HepG2 (cell line): ENCODE data around the gene MEX3D. TPM values are rescaled to one million over a fixed set of nuclear protein-coding genes. Genes with fewer than 3 reads are reported as not detected.

Experiments
- EED ChIP-seq: sonication (generic); formaldehyde crosslinking; IDR thresholded peaks from 2 replicates; pipeline ENCODE4 v1.5.0; 2020; ENCODE audit warnings: mild to moderate bottlenecking, missing genetic modification reagents
- FIP1L1 ChIP-seq: fragments of 200-400 bp; formaldehyde crosslinking; IDR thresholded peaks from 2 replicates; pipeline ENCODE4 v1.6.1; 2018; ENCODE audit warnings: low read depth, mild to moderate bottlenecking, low read length, moderate library complexity, borderline replicate concordance; ENCODE audit not compliant: insufficient read depth
- GFI1 ChIP-seq: sonication (generic); formaldehyde crosslinking; IDR thresholded peaks from 2 replicates; pipeline ENCODE4 v1.5.0; 2020; ENCODE audit warnings: missing genetic modification reagents, mild to moderate bottlenecking, borderline replicate concordance
- HOXA5 ChIP-seq: sonication (generic); formaldehyde crosslinking; IDR thresholded peaks from 2 replicates; pipeline ENCODE4 v1.4.0; 2020; ENCODE audit warnings: missing genetic modification reagents
- MAZ ChIP-seq, 2 experiments: sonication (generic) in 1 of 2; formaldehyde crosslinking in 1 of 2; IDR thresholded peaks; 2 replicates each; pipeline versions ENCODE4 v1.5.0 to v1.6.1; 2012 to 2020; ENCODE audit warnings: low read depth in 2 of 2, mild to moderate bottlenecking in 2 of 2, borderline replicate concordance in 1 of 2, improper control_type of control experiment in 1 of 2, low read length in 1 of 2, missing genetic modification reagents in 1 of 2, moderate library complexity in 1 of 2
- MXI1 ChIP-seq: IDR thresholded peaks from 3 replicates; pipeline ENCODE4 v1.6.1; 2012; ENCODE audit warnings: low read depth, low read length, inconsistent platforms, borderline replicate concordance
- PITX1 ChIP-seq: sonication (generic); formaldehyde crosslinking; IDR thresholded peaks from 2 replicates; pipeline ENCODE4 v1.5.1; 2020; ENCODE audit warnings: mild to moderate bottlenecking, missing genetic modification reagents
- POLR2AphosphoS5 ChIP-seq: IDR thresholded peaks from 2 replicates; pipeline ENCODE4 v1.6.1; 2012; ENCODE audit warnings: low read depth, low read length
- RAD21 ChIP-seq: fragments of 450-650 bp; formaldehyde crosslinking; IDR thresholded peaks from 2 replicates; pipeline ENCODE4 v1.5.0; 2020; ENCODE audit warnings: mild to moderate bottlenecking
- RELA ChIP-seq: sonication (generic); formaldehyde crosslinking; IDR thresholded peaks from 2 replicates; pipeline ENCODE4 v1.4.0; 2020; ENCODE audit warnings: missing genetic modification reagents
- SYNCRIP ChIP-seq: fragments of 200-400 bp; formaldehyde crosslinking; IDR thresholded peaks from 2 replicates; pipeline ENCODE4 v1.6.1; 2018; ENCODE audit warnings: mild to moderate bottlenecking, low read depth, low read length; ENCODE audit not compliant: insufficient read depth
- TGIF2 ChIP-seq: IDR thresholded peaks from 2 replicates; pipeline ENCODE4 v1.6.1; 2016; ENCODE audit warnings: control low read depth, missing compliant biosample characterization
- ZNF207 ChIP-seq: fragments of 450-650 bp; IDR thresholded peaks from 2 replicates; pipeline ENCODE4 v1.6.1; 2016; ENCODE audit warnings: antibody characterized with exemption, borderline replicate concordance
- ZNF264 ChIP-seq: sonication (generic); formaldehyde crosslinking; IDR thresholded peaks from 2 replicates; pipeline ENCODE4 v1.4.0; 2020; ENCODE audit warnings: missing genetic modification reagents
- ZNF317 ChIP-seq: sonication (generic); formaldehyde crosslinking; IDR thresholded peaks from 2 replicates; pipeline ENCODE4 v1.5.0; 2020; ENCODE audit warnings: mild to moderate bottlenecking, missing genetic modification reagents
- ZNF616 ChIP-seq: sonication (generic); formaldehyde crosslinking; IDR thresholded peaks from 2 replicates; pipeline ENCODE4 v1.5.0; 2020; ENCODE audit warnings: low read depth, mild to moderate bottlenecking, missing genetic modification reagents
- ZNF83 ChIP-seq: sonication (generic); formaldehyde crosslinking; IDR thresholded peaks from 2 replicates; pipeline ENCODE4 v1.4.0; 2020; ENCODE audit warnings: missing genetic modification reagents, mild to moderate bottlenecking, borderline replicate concordance
- ZSCAN22 ChIP-seq: sonication (generic); formaldehyde crosslinking; IDR thresholded peaks from 2 replicates; pipeline ENCODE4 v1.4.0; 2020; ENCODE audit warnings: mild to moderate bottlenecking, missing genetic modification reagents
- polyA plus RNA-seq, 8 experiments: library from polyadenylated mRNA; depleted of rRNA in 3 of 8; stranded (reverse) in 7 of 8; unstranded in 1 of 8; fragments of >200 nt; fragmentation: Illumina TruSeq in 4 of 8; extraction: Trizol in 4 of 8; gene quantifications; 2 replicates each; pipeline versions ENCODE4 v1.2.1 to v1.2.3, GENCODE V29; 2011 to 2016; ENCODE audit warnings: low read depth in 4 of 8, missing spikeins in 1 of 8, mixed read lengths in 1 of 8; ENCODE audit not compliant: insufficient read depth in 1 of 8
- total RNA-seq, 5 experiments: library from RNA; depleted of rRNA; stranded (reverse); fragments of >200 nt; fragmentation: Illumina TruSeq; extraction: Trizol; gene quantifications; 2 replicates each; pipeline ENCODE4 v1.2.3, GENCODE V29; 2016; ENCODE audit warnings: low read depth in 1 of 5
- TF ChIP-seq, protein P1 (sequence below): sonication (generic); formaldehyde crosslinking; IDR thresholded peaks from 2 replicates; pipeline ENCODE4 v1.5.1; 2020; ENCODE audit warnings: mild to moderate bottlenecking, missing genetic modification reagents, moderate library complexity
- TF ChIP-seq, protein P2 (sequence below): sonication (generic); formaldehyde crosslinking; IDR thresholded peaks from 2 replicates; pipeline ENCODE4 v1.9.0; 2021; ENCODE audit warnings: missing genetic modification reagents, borderline replicate concordance
- TF ChIP-seq, protein P3 (sequence below): sonication (generic); formaldehyde crosslinking; IDR thresholded peaks from 2 replicates; pipeline ENCODE4 v1.9.0; 2022; ENCODE audit warnings: missing genetic modification reagents, mild to moderate bottlenecking, borderline replicate concordance

MEX3D gene
- total and polyA plus RNA-seq, 2 of the 13 experiments (the other 11 are each of a cell fraction or from before 2014, with no cell fraction given) = 3.6 to 17.1 TPM

DNA sequence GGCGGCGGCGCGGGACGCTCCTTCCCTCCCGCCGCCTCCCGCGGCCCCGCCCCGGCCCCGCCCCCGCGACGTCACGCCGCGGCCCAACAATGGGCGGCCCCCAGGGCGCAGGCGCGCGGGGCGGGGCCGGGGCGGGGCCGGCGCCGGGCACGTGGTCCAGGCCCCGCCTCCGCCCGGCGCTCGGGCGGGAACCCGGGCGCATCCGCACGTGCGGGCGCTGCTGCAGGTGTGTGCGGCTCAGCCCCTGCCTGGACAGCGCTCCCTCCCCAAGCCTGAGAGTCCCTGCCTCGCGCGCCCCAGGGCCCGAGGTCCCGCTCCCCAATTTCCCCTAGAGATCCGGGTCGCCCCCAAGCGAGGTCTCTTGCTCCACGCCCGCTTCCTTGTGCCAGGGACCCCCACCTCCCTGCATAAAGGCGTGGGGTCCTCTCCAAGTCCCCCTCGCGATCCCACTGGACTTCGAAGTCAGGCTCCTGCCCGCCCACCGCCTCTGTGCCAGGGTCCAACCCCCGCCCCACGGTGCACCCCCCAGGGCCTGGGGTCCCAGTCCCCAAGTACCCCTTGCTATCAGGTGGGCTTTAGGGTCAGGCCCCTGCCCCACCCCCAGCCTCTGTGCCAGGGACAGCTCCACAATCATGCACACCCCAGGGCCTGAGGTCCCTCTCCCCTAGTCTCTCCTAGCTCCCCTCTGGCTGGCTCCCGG, at the start of gene MEX3D (continued):
- TF ChIP-seq, protein P1, sequence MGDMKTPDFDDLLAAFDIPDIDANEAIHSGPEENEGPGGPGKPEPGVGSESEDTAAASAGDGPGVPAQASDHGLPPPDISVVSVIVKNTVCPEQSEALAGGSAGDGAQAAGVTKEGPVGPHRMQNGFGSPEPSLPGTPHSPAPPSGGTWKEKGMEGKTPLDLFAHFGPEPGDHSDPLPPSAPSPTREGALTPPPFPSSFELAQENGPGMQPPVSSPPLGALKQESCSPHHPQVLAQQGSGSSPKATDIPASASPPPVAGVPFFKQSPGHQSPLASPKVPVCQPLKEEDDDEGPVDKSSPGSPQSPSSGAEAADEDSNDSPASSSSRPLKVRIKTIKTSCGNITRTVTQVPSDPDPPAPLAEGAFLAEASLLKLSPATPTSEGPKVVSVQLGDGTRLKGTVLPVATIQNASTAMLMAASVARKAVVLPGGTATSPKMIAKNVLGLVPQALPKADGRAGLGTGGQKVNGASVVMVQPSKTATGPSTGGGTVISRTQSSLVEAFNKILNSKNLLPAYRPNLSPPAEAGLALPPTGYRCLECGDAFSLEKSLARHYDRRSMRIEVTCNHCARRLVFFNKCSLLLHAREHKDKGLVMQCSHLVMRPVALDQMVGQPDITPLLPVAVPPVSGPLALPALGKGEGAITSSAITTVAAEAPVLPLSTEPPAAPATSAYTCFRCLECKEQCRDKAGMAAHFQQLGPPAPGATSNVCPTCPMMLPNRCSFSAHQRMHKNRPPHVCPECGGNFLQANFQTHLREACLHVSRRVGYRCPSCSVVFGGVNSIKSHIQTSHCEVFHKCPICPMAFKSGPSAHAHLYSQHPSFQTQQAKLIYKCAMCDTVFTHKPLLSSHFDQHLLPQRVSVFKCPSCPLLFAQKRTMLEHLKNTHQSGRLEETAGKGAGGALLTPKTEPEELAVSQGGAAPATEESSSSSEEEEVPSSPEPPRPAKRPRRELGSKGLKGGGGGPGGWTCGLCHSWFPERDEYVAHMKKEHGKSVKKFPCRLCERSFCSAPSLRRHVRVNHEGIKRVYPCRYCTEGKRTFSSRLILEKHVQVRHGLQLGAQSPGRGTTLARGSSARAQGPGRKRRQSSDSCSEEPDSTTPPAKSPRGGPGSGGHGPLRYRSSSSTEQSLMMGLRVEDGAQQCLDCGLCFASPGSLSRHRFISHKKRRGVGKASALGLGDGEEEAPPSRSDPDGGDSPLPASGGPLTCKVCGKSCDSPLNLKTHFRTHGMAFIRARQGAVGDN (CRISPR knock-in tag) = peak; percentile 88
- TF ChIP-seq, protein P2, sequence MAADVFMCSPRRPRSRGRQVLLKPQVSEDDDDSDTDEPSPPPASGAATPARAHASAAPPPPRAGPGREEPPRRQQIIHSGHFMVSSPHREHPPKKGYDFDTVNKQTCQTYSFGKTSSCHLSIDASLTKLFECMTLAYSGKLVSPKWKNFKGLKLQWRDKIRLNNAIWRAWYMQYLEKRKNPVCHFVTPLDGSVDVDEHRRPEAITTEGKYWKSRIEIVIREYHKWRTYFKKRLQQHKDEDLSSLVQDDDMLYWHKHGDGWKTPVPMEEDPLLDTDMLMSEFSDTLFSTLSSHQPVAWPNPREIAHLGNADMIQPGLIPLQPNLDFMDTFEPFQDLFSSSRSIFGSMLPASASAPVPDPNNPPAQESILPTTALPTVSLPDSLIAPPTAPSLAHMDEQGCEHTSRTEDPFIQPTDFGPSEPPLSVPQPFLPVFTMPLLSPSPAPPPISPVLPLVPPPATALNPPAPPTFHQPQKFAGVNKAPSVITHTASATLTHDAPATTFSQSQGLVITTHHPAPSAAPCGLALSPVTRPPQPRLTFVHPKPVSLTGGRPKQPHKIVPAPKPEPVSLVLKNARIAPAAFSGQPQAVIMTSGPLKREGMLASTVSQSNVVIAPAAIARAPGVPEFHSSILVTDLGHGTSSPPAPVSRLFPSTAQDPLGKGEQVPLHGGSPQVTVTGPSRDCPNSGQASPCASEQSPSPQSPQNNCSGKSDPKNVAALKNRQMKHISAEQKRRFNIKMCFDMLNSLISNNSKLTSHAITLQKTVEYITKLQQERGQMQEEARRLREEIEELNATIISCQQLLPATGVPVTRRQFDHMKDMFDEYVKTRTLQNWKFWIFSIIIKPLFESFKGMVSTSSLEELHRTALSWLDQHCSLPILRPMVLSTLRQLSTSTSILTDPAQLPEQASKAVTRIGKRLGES = peak; percentile 71; the same call in 1 of the 2 replicates
- TF ChIP-seq MAZ (IDR thresholded peaks at IDR 0.05; ENCODE audit: borderline replicate concordance, low read depth, low read length) (no peak), MAZ (CRISPR knock-in tag; IDR thresholded peaks at IDR 0.05; ENCODE audit: low read depth) (peak; percentile 85), ZNF264 (CRISPR knock-in tag) (peak; percentile 37; the same call in 1 of the 2 replicates), ZSCAN22 (0 out of 2 replicates have a peak, but pooled peaks have one; percentile 39), HOXA5 (0 out of 2 replicates have a peak, but pooled peaks have one; percentile 61), RAD21 (no peak), EED (CRISPR knock-in tag) (no peak), POLR2AphosphoS5 (no peak), ZNF207 (no peak), GFI1 (CRISPR knock-in tag) (peak; percentile 64; the same call in 1 of the 2 replicates), ZNF616 (no peak), FIP1L1 (no peak), TGIF2 (CRISPR knock-in tag) (no peak), MXI1 (peak; percentile 83; the same call in 1 of the 3 replicates), RELA (CRISPR knock-in tag) (no peak), ZNF317 (CRISPR knock-in tag) (no peak), PITX1 (no peak), ZNF83 (CRISPR knock-in tag) (no peak; the same call in 1 of the 2 replicates), SYNCRIP (no peak)
- TF ChIP-seq, protein P3, sequence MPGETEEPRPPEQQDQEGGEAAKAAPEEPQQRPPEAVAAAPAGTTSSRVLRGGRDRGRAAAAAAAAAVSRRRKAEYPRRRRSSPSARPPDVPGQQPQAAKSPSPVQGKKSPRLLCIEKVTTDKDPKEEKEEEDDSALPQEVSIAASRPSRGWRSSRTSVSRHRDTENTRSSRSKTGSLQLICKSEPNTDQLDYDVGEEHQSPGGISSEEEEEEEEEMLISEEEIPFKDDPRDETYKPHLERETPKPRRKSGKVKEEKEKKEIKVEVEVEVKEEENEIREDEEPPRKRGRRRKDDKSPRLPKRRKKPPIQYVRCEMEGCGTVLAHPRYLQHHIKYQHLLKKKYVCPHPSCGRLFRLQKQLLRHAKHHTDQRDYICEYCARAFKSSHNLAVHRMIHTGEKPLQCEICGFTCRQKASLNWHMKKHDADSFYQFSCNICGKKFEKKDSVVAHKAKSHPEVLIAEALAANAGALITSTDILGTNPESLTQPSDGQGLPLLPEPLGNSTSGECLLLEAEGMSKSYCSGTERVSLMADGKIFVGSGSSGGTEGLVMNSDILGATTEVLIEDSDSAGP (CRISPR knock-in tag) = peak; percentile 35; the same call in 1 of the 2 replicates
